Endothelial cell of umbilical vein (primary cell): ENCODE results near the gene RPS6KB1. TPM values are rescaled to one million over a fixed set of nuclear protein-coding genes. Genes with fewer than 3 reads are reported as not detected.

ENCODE experiments used
- BruUV-seq: library from RNA; stranded (reverse); fragments of 400-500 nt; replicated peaks from 2 replicates; lab custom pipeline; 2021; lab: Mats Ljungman, UMichigan
- CTCF ChIA-PET: fragments of 300-600, 350-600 bp; sonication (Branson Sonifier 250); formaldehyde crosslinking; loops from one replicate; lab custom pipeline; 2021; ENCODE audit warnings: antibody characterized with exemption, inconsistent platforms; lab: Charles Lee
- POLR2A ChIA-PET: fragments of 300-600, 350-600 bp; sonication (Branson Sonifier 250); formaldehyde crosslinking; loops from one replicate; lab custom pipeline; 2021; ENCODE audit warnings: antibody characterized with exemption, inconsistent platforms; lab: Charles Lee
- DNase-seq: peaks from one replicate; pipeline ENCODE4 v3.0.0-alpha.2; 2011; ENCODE audit warnings: low read depth, low spot score
- FAIRE-seq: peaks from 2 replicates; lab custom pipeline; 2011; peaks lifted over from hg19 to GRCh38; lab: Jason Lieb, UNC
- H2AFZ ChIP-seq: 2 replicates; pipeline ENCODE4 v1.6.0; 2012; ENCODE audit warnings: low read depth, low read length, control low read depth, inconsistent platforms
- H3K27ac ChIP-seq: 2 replicates; pipeline ENCODE4 v1.5.1; 2011; ENCODE audit warnings: low read depth, mild to moderate bottlenecking, control low read depth, low read length, moderate library complexity; ENCODE audit not compliant: insufficient read depth
- H3K27me3 ChIP-seq, 2 experiments: 2 replicates each; pipeline versions ENCODE4 v1.6.0 to v1.6.1; 2011; ENCODE audit warnings: low read length in 2 of 2, mixed read lengths in 1 of 2; ENCODE audit not compliant: control insufficient read depth in 2 of 2, insufficient read depth in 2 of 2
- H3K36me3 ChIP-seq, 2 experiments: 2 replicates in 1 of 2; 3 replicates in 1 of 2; pipeline ENCODE4 v1.5.1; 2011; ENCODE audit warnings: low read length in 2 of 2, mild to moderate bottlenecking in 1 of 2, moderate library complexity in 1 of 2; ENCODE audit not compliant: control insufficient read depth in 2 of 2, insufficient read depth in 2 of 2; ENCODE audit errors: extremely low read depth in 1 of 2
- H3K4me1 ChIP-seq: 3 replicates; pipeline ENCODE4 v1.5.1; 2011; ENCODE audit warnings: mild to moderate bottlenecking, low read length; ENCODE audit not compliant: control insufficient read depth, insufficient read depth; ENCODE audit errors: extremely low read depth
- H3K4me2 ChIP-seq: 2 replicates; pipeline ENCODE4 v1.6.1; 2011; ENCODE audit warnings: low read length, control low read depth, mixed read lengths; ENCODE audit not compliant: insufficient read depth
- H3K4me3 ChIP-seq, 3 experiments: fragments of 200-600 bp in 1 of 3; sonication (generic), shearing (Covaris generic) in 1 of 3; replicated peaks in 1 of 3; 2 replicates each; pipeline ENCODE4 v1.5.1; 2011 to 2016; ENCODE audit warnings: control low read depth in 3 of 3, low read length in 3 of 3, mild to moderate bottlenecking in 2 of 3, inconsistent platforms in 1 of 3, low read depth in 1 of 3, moderate library complexity in 1 of 3; ENCODE audit not compliant: insufficient read depth in 1 of 3
- H3K79me2 ChIP-seq: 2 replicates; pipeline ENCODE4 v1.6.0; 2012; ENCODE audit warnings: low read length, inconsistent platforms; ENCODE audit not compliant: control insufficient read depth, insufficient read depth
- H3K9ac ChIP-seq: replicated peaks from 2 replicates; pipeline ENCODE3; 2011; ENCODE audit warnings: low read length, control low read depth; ENCODE audit not compliant: insufficient read depth; ENCODE audit errors: extremely low read depth
- H3K9me1 ChIP-seq: replicated peaks from 3 replicates; pipeline ENCODE4 v1.6.0; 2011; ENCODE audit warnings: mild to moderate bottlenecking, low read length; ENCODE audit not compliant: control insufficient read depth, insufficient read depth; ENCODE audit errors: extremely low read depth
- H3K9me3 ChIP-seq: replicated peaks from 2 replicates; pipeline ENCODE4 v1.5.1; 2012; ENCODE audit warnings: low read length, inconsistent platforms; ENCODE audit not compliant: control insufficient read depth, insufficient read depth
- H4K20me1 ChIP-seq: replicated peaks from 2 replicates; pipeline ENCODE3; 2011; ENCODE audit warnings: mild to moderate bottlenecking, low read length; ENCODE audit not compliant: control insufficient read depth, insufficient read depth; ENCODE audit errors: extremely low read depth
- EZH2 ChIP-seq: IDR thresholded peaks from 2 replicates; pipeline ENCODE4 v1.6.1; 2012; ENCODE audit warnings: borderline replicate concordance, low read depth, mild to moderate bottlenecking, moderate library complexity, low read length, inconsistent platforms; ENCODE audit not compliant: severe bottlenecking
- FOS ChIP-seq: IDR thresholded peaks from 2 replicates; pipeline ENCODE4 v1.6.1; 2011; ENCODE audit warnings: mild to moderate bottlenecking, low read length, moderate library complexity, borderline replicate concordance; ENCODE audit not compliant: insufficient read depth
- GATA2 ChIP-seq: IDR thresholded peaks from 2 replicates; pipeline ENCODE4 v1.7.0; 2011; ENCODE audit warnings: low read depth, mild to moderate bottlenecking, moderate library complexity, mixed read lengths, low read length; ENCODE audit not compliant: insufficient read length, insufficient read depth
- JUN ChIP-seq: IDR thresholded peaks from 2 replicates; pipeline ENCODE4 v1.6.1; 2011; ENCODE audit warnings: borderline replicate concordance, low read depth; ENCODE audit not compliant: insufficient read length, insufficient read depth
- MYC ChIP-seq: IDR thresholded peaks from one replicate; pipeline ENCODE4 v1.6.1; 2011; ENCODE audit warnings: mild to moderate bottlenecking, low read depth, low read length
- POLR2A ChIP-seq: IDR thresholded peaks from 2 replicates; pipeline ENCODE4 v1.6.1; 2012; ENCODE audit warnings: low read depth, mild to moderate bottlenecking, control low read depth, low read length
- POLR2AphosphoS5 ChIP-seq: IDR thresholded peaks from 2 replicates; pipeline ENCODE4 v1.6.1; 2012; ENCODE audit warnings: low read depth, mild to moderate bottlenecking, control low read depth, low read length, moderate library complexity; ENCODE audit not compliant: insufficient read depth
- dilution Hi-C: fragments of 300-500 bp; cut with MboI; formaldehyde crosslinking; loops from one replicate; pipeline ENCODE4 v1.15.0; 2019; ENCODE audit warnings: low sequenced_read_pairs; ENCODE audit not compliant: extremely low pct_ligation_motif_present
- intact Hi-C: fragments of 100-400 bp; cut with micrococcal nuclease; formaldehyde crosslinking; loops from one replicate; pipeline ENCODE4 v1.10.0; 2022
- polyA plus RNA-seq, 4 experiments: library from polyadenylated mRNA; depleted of rRNA in 3 of 4; stranded (reverse) in 3 of 4; unstranded in 1 of 4; fragments of >200 nt; gene quantifications; 2 replicates each; pipeline versions ENCODE4 v1.2.1 to v1.2.3, GENCODE V29; 2011 to 2012; ENCODE audit warnings: missing spikeins in 1 of 4
- total RNA-seq: library from RNA; stranded (reverse); gene quantifications from 2 replicates; pipeline ENCODE4 v1.2.3, GENCODE V29; 2021
- TF ChIP-seq, protein P1 (sequence below), 2 donors: IDR thresholded peaks; 1 replicate in 1 of 2; 2 replicates in 1 of 2; pipeline ENCODE4 v1.5.1; 2011; ENCODE audit warnings: low read length in 2 of 2, mild to moderate bottlenecking in 2 of 2, moderate library complexity in 2 of 2, control low read depth in 1 of 2, inconsistent platforms in 1 of 2, low read depth in 1 of 2; ENCODE audit not compliant: insufficient read depth in 1 of 2; ENCODE audit errors: extremely low read depth in 1 of 2
- TF ChIP-seq, protein P2 (sequence below): IDR thresholded peaks from 2 replicates; pipeline ENCODE4 v1.6.1; 2011; ENCODE audit not compliant: insufficient read depth, insufficient read length

The RPS6KB1 gene
- total and polyA plus RNA-seq, 2 donors (not counting 3 experiments of a cell fraction or from before 2014, with no cell fraction given): 5.4 to 45.7 TPM

DNA sequence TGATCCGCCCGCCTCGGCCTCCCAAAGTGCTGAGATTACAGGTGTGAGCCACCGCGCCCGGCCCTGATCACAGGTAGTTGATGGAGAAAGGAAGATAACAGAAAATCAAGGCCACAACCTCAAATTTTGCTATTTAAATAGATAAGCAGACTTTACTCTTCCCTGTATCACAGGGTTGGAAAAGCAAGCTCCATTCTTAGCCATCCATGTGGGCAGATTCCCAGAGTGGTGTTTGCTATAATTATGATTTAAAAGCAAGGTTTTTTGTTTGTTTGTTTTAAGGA lies 44.6 kb upstream of the RPS6KB1 start:
- Histone ChIP-seq H3K27me3 (no peaks in the 10 kb centered on the region), H3K9me1 (no peaks in the 10 kb centered on the region), H3K4me1 (peaks cover 17% of the 10 kb centered on the region), H3K36me3 (no peaks in the 10 kb centered on the region), H3K27ac (no peak overlapping the region), H3K79me2 (no peaks in the 10 kb centered on the region), H4K20me1 (no peaks in the 10 kb centered on the region), H2AFZ (no peak overlapping the region), H3K4me3 (no peak overlapping the region), H3K9me3 (no peaks in the 10 kb centered on the region), H3K4me2 (no peak overlapping the region), H3K9ac (no peak overlapping the region)
- intact Hi-C loops: no loop called here
- dilution Hi-C loops: no loop called here
- no peak for FAIRE-seq
- POLR2A ChIA-PET: no interaction called here
- no TSS peak for BruUV-seq
- no peak for TF ChIP-seq GATA2
- no peak for TF ChIP-seq POLR2A
- TF ChIP-seq FOS: no peak
- no peak for TF ChIP-seq EZH2
- TF ChIP-seq, protein P1, sequence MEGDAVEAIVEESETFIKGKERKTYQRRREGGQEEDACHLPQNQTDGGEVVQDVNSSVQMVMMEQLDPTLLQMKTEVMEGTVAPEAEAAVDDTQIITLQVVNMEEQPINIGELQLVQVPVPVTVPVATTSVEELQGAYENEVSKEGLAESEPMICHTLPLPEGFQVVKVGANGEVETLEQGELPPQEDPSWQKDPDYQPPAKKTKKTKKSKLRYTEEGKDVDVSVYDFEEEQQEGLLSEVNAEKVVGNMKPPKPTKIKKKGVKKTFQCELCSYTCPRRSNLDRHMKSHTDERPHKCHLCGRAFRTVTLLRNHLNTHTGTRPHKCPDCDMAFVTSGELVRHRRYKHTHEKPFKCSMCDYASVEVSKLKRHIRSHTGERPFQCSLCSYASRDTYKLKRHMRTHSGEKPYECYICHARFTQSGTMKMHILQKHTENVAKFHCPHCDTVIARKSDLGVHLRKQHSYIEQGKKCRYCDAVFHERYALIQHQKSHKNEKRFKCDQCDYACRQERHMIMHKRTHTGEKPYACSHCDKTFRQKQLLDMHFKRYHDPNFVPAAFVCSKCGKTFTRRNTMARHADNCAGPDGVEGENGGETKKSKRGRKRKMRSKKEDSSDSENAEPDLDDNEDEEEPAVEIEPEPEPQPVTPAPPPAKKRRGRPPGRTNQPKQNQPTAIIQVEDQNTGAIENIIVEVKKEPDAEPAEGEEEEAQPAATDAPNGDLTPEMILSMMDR (IDR thresholded peaks at IDR 0.05; ENCODE audit: extremely low read depth in 1 of 2, insufficient read depth in 1 of 2, low read depth in 1 of 2, low read length in 2 of 2): no peak
- TF ChIP-seq POLR2AphosphoS5: no peak
- no peak for TF ChIP-seq MYC
- TF ChIP-seq, protein P2, sequence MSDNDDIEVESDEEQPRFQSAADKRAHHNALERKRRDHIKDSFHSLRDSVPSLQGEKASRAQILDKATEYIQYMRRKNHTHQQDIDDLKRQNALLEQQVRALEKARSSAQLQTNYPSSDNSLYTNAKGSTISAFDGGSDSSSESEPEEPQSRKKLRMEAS: no peak
- no peak for TF ChIP-seq JUN
- DNase-seq: no peak
- CTCF ChIA-PET: interaction anchor here (5.7 to 6.4 kb wide), 2 partner anchors 11 to 95 kb away, joined by 55 read pairs; no protein-coding TSS in a partner anchor
